ENCODE results near the gene OR10G3.
"Not testable (repeated sequence)": the region's sequence is repeated elsewhere in the genome, so short reads cannot be mapped to it uniquely, and the experiment has no call there.

OR10G3 gene

DNA sequence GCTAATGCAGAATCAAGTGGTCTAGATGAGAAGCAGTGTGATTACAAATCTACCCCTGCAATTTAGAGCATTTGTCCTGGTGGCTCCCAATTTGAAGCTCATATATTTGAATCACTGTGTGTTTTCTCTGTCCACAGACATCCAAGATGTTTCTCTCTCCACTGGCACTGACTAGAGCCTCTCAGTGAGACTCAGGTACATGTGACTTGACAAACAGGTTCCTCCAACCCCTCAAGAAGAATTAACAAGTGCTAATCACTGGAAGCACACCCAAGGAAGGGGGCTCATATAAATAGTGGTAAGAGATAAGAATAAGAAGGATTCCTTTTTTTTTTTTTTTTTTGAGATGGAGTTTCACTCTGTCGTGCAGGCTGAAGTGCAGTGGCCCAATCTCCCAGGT lies 34.4 kb upstream of the OR10G3 start:
- no peaks in the 10 kb centered on the region for H4K20me1 ChIP-seq (ENCODE audit: control insufficient read depth, insufficient read depth, low read depth, low read length)
- no peaks in the 10 kb centered on the region for H3K9me3 ChIP-seq (ENCODE audit: control insufficient read depth, insufficient read depth, low read length)
- H3K4me1 ChIP-seq (ENCODE audit: control insufficient read depth, low read length), result no peaks in the 10 kb centered on the region
- no peaks in the 10 kb centered on the region for H3K36me3 ChIP-seq (ENCODE audit: control insufficient read depth, low read length)
- no peaks in the 10 kb centered on the region for H3F3A ChIP-seq (ENCODE audit: control insufficient read depth, insufficient read depth)
- no peaks in the 10 kb centered on the region for H3K79me2 ChIP-seq (ENCODE audit: control insufficient read depth, low read length)
- H3K4me3 ChIP-seq (ENCODE audit: low read length), result no peak overlapping the region
- TF ChIP-seq CTCF (IDR thresholded peaks at IDR 0.05; ENCODE audit: low read depth, low read length, poor library complexity, severe bottlenecking) (no peak), EZH2phosphoT487 (IDR thresholded peaks at IDR 0.05; ENCODE audit: borderline replicate concordance, low read length) (no peak)
- no peak overlapping the region for H3K4me2 ChIP-seq (ENCODE audit: low read length)
- no peaks in the 10 kb centered on the region for H3K9me2 ChIP-seq (replicated peaks; ENCODE audit: control insufficient read depth, low read length)
- no peak overlapping the region for H3K27ac ChIP-seq (ENCODE audit: low read depth, low read length)
- no peaks in the 10 kb centered on the region for H3K27me3 ChIP-seq (ENCODE audit: control insufficient read depth, low read length)

DNA sequence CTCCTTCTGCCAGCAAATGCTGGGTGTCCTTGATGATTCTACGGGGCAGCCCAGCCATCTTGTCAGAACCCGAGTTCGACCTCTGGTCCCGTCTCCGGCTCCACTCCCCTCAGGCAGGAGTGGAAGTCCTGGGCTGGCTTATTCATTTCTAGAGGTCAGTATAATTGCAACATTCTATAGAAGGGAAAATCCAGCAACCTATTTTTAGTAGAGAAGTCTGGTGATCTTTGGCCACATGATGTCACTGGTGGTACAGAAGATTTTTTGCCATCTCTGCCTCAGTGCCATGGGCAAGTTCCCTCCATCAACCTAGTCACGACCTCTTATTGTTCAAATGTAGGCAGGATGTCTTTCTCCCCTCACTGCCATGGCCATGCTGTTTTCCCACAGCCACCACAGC lies 32.4 kb upstream of the OR10G3 start:
- TF ChIP-seq CTCF (IDR thresholded peaks at IDR 0.05; ENCODE audit: low read depth, low read length, poor library complexity, severe bottlenecking) (no peak), EZH2phosphoT487 (IDR thresholded peaks at IDR 0.05; ENCODE audit: borderline replicate concordance, low read length) (no peak)
- no peaks in the 10 kb centered on the region for H3K9me2 ChIP-seq (replicated peaks; ENCODE audit: control insufficient read depth, low read length)
- no peaks in the 10 kb centered on the region for H3K36me3 ChIP-seq (ENCODE audit: control insufficient read depth, low read length)
- H3K27me3 ChIP-seq (ENCODE audit: control insufficient read depth, low read length), result no peaks in the 10 kb centered on the region
- no peaks in the 10 kb centered on the region for H3K4me1 ChIP-seq (ENCODE audit: control insufficient read depth, low read length)
- H3K4me3 ChIP-seq (ENCODE audit: low read length), result no peak overlapping the region
- H4K20me1 ChIP-seq (ENCODE audit: control insufficient read depth, insufficient read depth, low read depth, low read length), result no peaks in the 10 kb centered on the region
- no peaks in the 10 kb centered on the region for H3K79me2 ChIP-seq (ENCODE audit: control insufficient read depth, low read length)
- H3K9me3 ChIP-seq (ENCODE audit: control insufficient read depth, insufficient read depth, low read length), result no peaks in the 10 kb centered on the region
- H3K27ac ChIP-seq (ENCODE audit: low read depth, low read length), result no peak overlapping the region
- no peaks in the 10 kb centered on the region for H3F3A ChIP-seq (ENCODE audit: control insufficient read depth, insufficient read depth)
- no peak overlapping the region for H3K4me2 ChIP-seq (ENCODE audit: low read length)

DNA sequence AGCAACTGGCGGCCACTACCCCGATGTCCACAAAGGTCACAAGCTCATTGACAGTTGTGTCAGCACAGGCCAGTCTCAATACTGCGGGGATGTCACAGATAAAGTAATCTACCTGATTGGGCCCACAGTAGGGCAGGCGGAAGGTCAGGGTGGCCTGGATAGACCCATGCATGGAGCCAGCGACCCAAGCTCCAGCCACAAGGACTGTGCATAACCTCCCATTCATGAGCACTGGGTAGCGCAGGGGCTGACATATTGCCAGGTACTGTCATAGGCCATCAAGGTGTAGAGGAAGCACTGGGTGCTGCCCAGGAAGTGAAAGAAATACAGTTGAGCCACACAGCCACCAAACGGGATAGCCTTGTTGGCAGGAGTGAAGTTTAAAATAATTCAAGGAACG lies 22.3 kb upstream of the OR10G3 start:
- H3K9me3 ChIP-seq (ENCODE audit: control insufficient read depth, insufficient read depth, low read length); H3K27me3 ChIP-seq (ENCODE audit: control insufficient read depth, low read length); H4K20me1 ChIP-seq (ENCODE audit: control insufficient read depth, insufficient read depth, low read depth, low read length); H3K27ac ChIP-seq (ENCODE audit: low read depth, low read length); H3K36me3 ChIP-seq (ENCODE audit: control insufficient read depth, low read length); H3K4me3 ChIP-seq (ENCODE audit: low read length); H3K79me2 ChIP-seq (ENCODE audit: control insufficient read depth, low read length); H3K4me1 ChIP-seq (ENCODE audit: control insufficient read depth, low read length); H3K4me2 ChIP-seq (ENCODE audit: low read length); H3K9me2 ChIP-seq (replicated peaks; ENCODE audit: control insufficient read depth, low read length); H3F3A ChIP-seq (ENCODE audit: control insufficient read depth, insufficient read depth): not testable (repeated sequence)

- H3F3A ChIP-seq (ENCODE audit: control insufficient read depth, insufficient read depth), result no peaks in the 10 kb centered on the region
- H3K4me1 ChIP-seq (ENCODE audit: control insufficient read depth, low read length), result no peaks in the 10 kb centered on the region
- H3K9me3 ChIP-seq (ENCODE audit: control insufficient read depth, insufficient read depth, low read length), result peaks cover 6% of the 10 kb centered on the region; the same call in 1 of the 2 replicates
- no peak overlapping the region for H3K4me2 ChIP-seq (ENCODE audit: low read length)
- TF ChIP-seq EZH2phosphoT487 (IDR thresholded peaks at IDR 0.05; ENCODE audit: borderline replicate concordance, low read length) (no peak), CTCF (IDR thresholded peaks at IDR 0.05; ENCODE audit: low read depth, low read length, poor library complexity, severe bottlenecking) (no peak)
- H3K4me3 ChIP-seq (ENCODE audit: low read length), result no peak overlapping the region
- no peaks in the 10 kb centered on the region for H3K79me2 ChIP-seq (ENCODE audit: control insufficient read depth, low read length)
- no peak overlapping the region for H3K27ac ChIP-seq (ENCODE audit: low read depth, low read length)
- no peaks in the 10 kb centered on the region for H3K27me3 ChIP-seq (ENCODE audit: control insufficient read depth, low read length)
- H4K20me1 ChIP-seq (ENCODE audit: control insufficient read depth, insufficient read depth, low read depth, low read length), result no peaks in the 10 kb centered on the region
- H3K36me3 ChIP-seq (ENCODE audit: control insufficient read depth, low read length), result no peaks in the 10 kb centered on the region
- H3K9me2 ChIP-seq (replicated peaks; ENCODE audit: control insufficient read depth, low read length), result no peaks in the 10 kb centered on the region
These were observed 9.4 kb upstream of the OR10G3 start for GRCh38 chr14:21589317-21589716.
